B cell (primary cell): ENCODE measurements around the gene MIF.

ENCODE experiments used
- EZH2 ChIP-seq: IDR thresholded peaks from 2 replicates; pipeline ENCODE4 v1.6.1; 2012; ENCODE audit warnings: borderline replicate concordance, low read depth, mild to moderate bottlenecking, moderate library complexity, low read length; ENCODE audit not compliant: insufficient read depth, poor library complexity, severe bottlenecking
- TF ChIP-seq, protein P1 (sequence below): fragments of 200-600 bp; IDR thresholded peaks from one replicate; pipeline ENCODE4 v1.8.0; 2022; ENCODE audit warnings: antibody characterized with exemption, mild to moderate bottlenecking

DNA sequence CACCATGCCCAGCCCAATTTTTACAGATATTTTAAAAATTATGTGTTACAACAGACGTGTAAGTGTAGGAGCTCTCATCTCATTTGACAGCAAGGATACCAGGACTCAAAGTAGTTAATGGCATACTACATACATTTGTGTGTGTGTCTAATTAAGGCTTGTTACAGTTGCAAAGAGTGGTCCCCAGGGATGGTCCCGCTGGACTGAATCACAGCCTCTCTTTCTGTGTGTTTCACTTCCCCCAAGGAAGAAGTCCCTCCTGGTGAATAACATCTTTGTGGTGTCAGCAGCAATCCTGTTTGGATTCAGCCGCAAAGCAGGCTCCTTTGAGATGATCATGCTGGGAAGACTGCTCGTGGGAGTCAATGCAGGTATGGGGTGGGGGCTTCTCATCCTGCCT, 19.3 kb upstream of the MIF start:
- TF ChIP-seq, protein P1, sequence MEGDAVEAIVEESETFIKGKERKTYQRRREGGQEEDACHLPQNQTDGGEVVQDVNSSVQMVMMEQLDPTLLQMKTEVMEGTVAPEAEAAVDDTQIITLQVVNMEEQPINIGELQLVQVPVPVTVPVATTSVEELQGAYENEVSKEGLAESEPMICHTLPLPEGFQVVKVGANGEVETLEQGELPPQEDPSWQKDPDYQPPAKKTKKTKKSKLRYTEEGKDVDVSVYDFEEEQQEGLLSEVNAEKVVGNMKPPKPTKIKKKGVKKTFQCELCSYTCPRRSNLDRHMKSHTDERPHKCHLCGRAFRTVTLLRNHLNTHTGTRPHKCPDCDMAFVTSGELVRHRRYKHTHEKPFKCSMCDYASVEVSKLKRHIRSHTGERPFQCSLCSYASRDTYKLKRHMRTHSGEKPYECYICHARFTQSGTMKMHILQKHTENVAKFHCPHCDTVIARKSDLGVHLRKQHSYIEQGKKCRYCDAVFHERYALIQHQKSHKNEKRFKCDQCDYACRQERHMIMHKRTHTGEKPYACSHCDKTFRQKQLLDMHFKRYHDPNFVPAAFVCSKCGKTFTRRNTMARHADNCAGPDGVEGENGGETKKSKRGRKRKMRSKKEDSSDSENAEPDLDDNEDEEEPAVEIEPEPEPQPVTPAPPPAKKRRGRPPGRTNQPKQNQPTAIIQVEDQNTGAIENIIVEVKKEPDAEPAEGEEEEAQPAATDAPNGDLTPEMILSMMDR = no peak
- TF ChIP-seq EZH2 = no peak
